ENCODE results near the gene SMIM22. TPM values are rescaled to one million over a fixed set of nuclear protein-coding genes. Genes with fewer than 3 reads are reported as not detected.

Gene SMIM22
- total and polyA plus RNA-seq, 2 donors = 3.9 to 16.2 TPM

DNA sequence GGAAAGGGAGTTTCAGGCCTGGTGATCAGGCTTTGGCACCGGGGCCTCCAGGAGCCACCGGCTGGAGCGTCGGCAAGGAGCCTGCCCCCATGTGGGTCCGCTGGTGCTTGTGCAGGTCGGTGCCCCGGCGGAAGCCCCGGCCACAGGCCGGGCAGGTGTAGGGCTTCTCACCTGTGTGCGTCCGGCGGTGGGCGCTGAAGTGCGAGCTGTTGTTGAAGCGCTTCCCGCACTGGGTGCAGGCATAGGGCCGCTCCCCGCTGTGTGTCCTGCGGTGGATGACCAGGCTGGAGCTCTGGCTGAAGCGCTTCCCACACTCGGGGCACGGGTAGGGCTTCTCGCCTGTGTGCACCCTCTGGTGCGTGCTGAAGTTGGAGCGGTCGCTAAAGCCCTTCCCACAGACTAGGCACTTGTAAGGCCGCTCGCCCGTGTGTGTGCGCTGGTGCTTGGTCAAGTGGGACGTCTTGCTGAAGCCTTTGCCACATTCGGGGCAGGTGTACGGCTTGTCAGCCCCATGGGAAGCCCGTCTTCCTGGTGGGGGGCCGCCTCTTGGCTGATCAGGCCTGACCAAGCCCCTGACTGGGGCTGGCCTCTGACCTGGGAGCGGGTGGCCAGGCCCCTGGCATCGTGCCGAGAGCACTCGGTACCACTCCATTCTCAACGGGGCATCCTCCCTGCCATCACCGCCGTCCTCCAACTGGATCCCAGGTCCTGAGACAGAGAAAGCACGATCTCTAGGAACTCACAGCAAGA, 42.6 kb upstream of the SMIM22 start:
- 98% methylated on average over 44 of the region's 44 CpGs for WGBS
- Histone ChIP-seq H3K4me3 (ENCODE audit: low read length in 2 of 2) (no peak overlapping the region), H3K4me1 (ENCODE audit: control insufficient read depth in 2 of 2, insufficient read depth in 2 of 2, low read length in 2 of 2) (peaks cover 4 to 17% of the 10 kb centered on the region in 2 donors), H3K9me3 (ENCODE audit: control insufficient read depth in 2 of 2, insufficient read depth in 1 of 2, low read length in 1 of 2) (peaks cover 4 to 8% of the 10 kb centered on the region in 2 donors), H3K36me3 (ENCODE audit: control insufficient read depth in 2 of 2, insufficient read depth in 2 of 2, low read length in 1 of 2) (peaks cover 56 to 59% of the 10 kb centered on the region in 2 donors), H3K27ac (ENCODE audit: low read depth in 1 of 2, low read length in 1 of 2) (no peak overlapping the region), H3K27me3 (ENCODE audit: control insufficient read depth in 2 of 2, insufficient read depth in 1 of 2, low read length in 1 of 2) (no peaks in the 10 kb centered on the region)
- DNase-seq (ENCODE audit: low read depth in 6 of 9, low spot score in 9 of 9) = no peak

- Histone ChIP-seq H3K27ac (ENCODE audit: low read depth in 1 of 2, low read length in 1 of 2) (no peak overlapping the region), H3K4me1 (ENCODE audit: control insufficient read depth in 2 of 2, insufficient read depth in 2 of 2, low read length in 2 of 2) (peaks cover 4 to 10% of the 10 kb centered on the region in 2 donors), H3K4me3 (ENCODE audit: low read length in 2 of 2) (no peak overlapping the region), H3K9me3 (ENCODE audit: control insufficient read depth in 2 of 2, insufficient read depth in 1 of 2, low read length in 1 of 2) (peaks cover 4 to 8% of the 10 kb centered on the region in 2 donors), H3K36me3 (ENCODE audit: control insufficient read depth in 2 of 2, insufficient read depth in 2 of 2, low read length in 1 of 2) (peaks cover 58 to 62% of the 10 kb centered on the region in 2 donors), H3K27me3 (ENCODE audit: control insufficient read depth in 2 of 2, insufficient read depth in 1 of 2, low read length in 1 of 2) (no peaks in the 10 kb centered on the region)
- WGBS = 98% methylated on average over 11 of the region's 11 CpGs
- DNase-seq (ENCODE audit: low read depth in 6 of 9, low spot score in 9 of 9) = no peak
Measured at GRCh38 chr16:4753227-4753626, 41.9 kb upstream of the SMIM22 start.

DNA sequence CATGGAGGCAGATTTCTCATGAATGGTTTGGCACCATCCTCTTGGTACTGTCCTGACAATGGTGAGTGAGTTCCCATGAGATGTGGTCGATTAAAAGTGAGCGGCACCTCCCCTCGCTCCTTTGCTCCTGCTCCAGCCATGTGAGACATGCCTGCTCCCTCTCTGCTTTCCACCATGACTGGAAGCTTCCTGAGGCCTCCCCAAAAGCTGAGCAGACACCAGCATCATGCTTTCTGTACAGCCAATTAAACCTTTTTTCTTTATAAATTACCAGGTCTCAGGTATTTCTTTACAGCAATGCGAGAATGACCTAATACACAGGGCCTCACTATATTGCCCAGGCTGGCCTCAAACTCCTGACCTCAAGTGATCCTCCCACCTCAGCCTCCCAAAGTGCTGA, 40.3 kb upstream of the SMIM22 start:
- Histone ChIP-seq H3K4me1 (ENCODE audit: control insufficient read depth in 2 of 2, insufficient read depth in 2 of 2, low read length in 2 of 2) (no peaks in the 10 kb centered on the region), H3K36me3 (ENCODE audit: control insufficient read depth in 2 of 2, insufficient read depth in 2 of 2, low read length in 1 of 2) (peaks cover 71 to 74% of the 10 kb centered on the region in 2 donors), H3K27ac (ENCODE audit: low read depth in 1 of 2, low read length in 1 of 2) (no peak overlapping the region), H3K9me3 (ENCODE audit: control insufficient read depth in 2 of 2, insufficient read depth in 1 of 2, low read length in 1 of 2) (peaks cover 4 to 8% of the 10 kb centered on the region in 2 donors), H3K27me3 (ENCODE audit: control insufficient read depth in 2 of 2, insufficient read depth in 1 of 2, low read length in 1 of 2) (no peaks in the 10 kb centered on the region), H3K4me3 (ENCODE audit: low read length in 2 of 2) (no peak overlapping the region)
- DNase-seq (ENCODE audit: low read depth in 6 of 9, low spot score in 9 of 9) = no peak
- WGBS = 98% methylated on average over 4 of the region's 4 CpGs

- Histone ChIP-seq H3K36me3 (ENCODE audit: control insufficient read depth in 2 of 2, insufficient read depth in 2 of 2, low read length in 1 of 2) (peaks cover 74 to 82% of the 10 kb centered on the region in 2 donors), H3K27ac (ENCODE audit: low read depth in 1 of 2, low read length in 1 of 2) (no peak overlapping the region), H3K4me3 (ENCODE audit: low read length in 2 of 2) (no peak overlapping the region), H3K27me3 (ENCODE audit: control insufficient read depth in 2 of 2, insufficient read depth in 1 of 2, low read length in 1 of 2) (no peaks in the 10 kb centered on the region), H3K4me1 (ENCODE audit: control insufficient read depth in 2 of 2, insufficient read depth in 2 of 2, low read length in 2 of 2) (no peaks in the 10 kb centered on the region), H3K9me3 (ENCODE audit: control insufficient read depth in 2 of 2, insufficient read depth in 1 of 2, low read length in 1 of 2) (peaks cover 4 to 8% of the 10 kb centered on the region in 2 donors)
- DNase-seq (ENCODE audit: low read depth in 6 of 9, low spot score in 9 of 9) = no peak
- 98% methylated on average over 6 of the region's 6 CpGs for WGBS
Measured at GRCh38 chr16:4755687-4756086, 39.5 kb upstream of the SMIM22 start.

GRCh38 chr16:4760221-4760910, 34.8 kb upstream of the SMIM22 start:
- no peak overlapping the region for H3K4me3 ChIP-seq (ENCODE audit: low read length in 2 of 2)
- H3K36me3 ChIP-seq (ENCODE audit: control insufficient read depth in 2 of 2, insufficient read depth in 2 of 2, low read length in 1 of 2) = peaks cover 72 to 73% of the 10 kb centered on the region in 2 donors
- H3K27ac ChIP-seq (ENCODE audit: low read depth in 1 of 2, low read length in 1 of 2) = no peak overlapping the region
- no peaks in the 10 kb centered on the region for H3K27me3 ChIP-seq (ENCODE audit: control insufficient read depth in 2 of 2, insufficient read depth in 1 of 2, low read length in 1 of 2)
- peaks cover 1 to 2% of the 10 kb centered on the region in 2 donors for H3K9me3 ChIP-seq (ENCODE audit: control insufficient read depth in 2 of 2, insufficient read depth in 1 of 2, low read length in 1 of 2)
- no peak for DNase-seq (ENCODE audit: low read depth in 6 of 9, low spot score in 9 of 9)
- WGBS = 98% methylated on average over 23 of the region's 23 CpGs
- H3K4me1 ChIP-seq (ENCODE audit: control insufficient read depth in 2 of 2, insufficient read depth in 2 of 2, low read length in 2 of 2) = peaks cover 1 to 3% of the 10 kb centered on the region in 2 donors

DNA sequence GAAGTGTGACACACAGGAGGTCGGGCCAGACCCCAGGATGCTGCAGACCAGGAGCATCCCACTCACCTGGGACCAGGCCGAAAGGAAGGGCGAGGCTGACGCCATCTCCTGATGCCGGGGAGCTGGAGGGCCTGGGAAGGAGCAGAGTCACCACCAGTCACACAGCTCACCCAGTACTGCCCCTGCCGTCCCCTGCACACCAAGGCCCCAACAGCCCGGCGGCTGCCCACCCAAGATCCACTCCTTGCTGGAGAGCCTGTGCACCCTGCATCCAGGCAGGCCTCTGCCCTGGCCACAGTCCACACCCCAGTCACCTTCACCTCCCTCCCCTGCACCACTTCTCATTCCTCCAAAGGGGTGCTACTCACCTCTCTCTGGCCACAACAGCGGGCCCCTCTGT, 33.0 kb upstream of the SMIM22 start:
- 96% methylated on average over 9 of the region's 9 CpGs for WGBS
- no peak for DNase-seq (ENCODE audit: low read depth in 6 of 9, low spot score in 9 of 9)
- Histone ChIP-seq H3K4me1 (ENCODE audit: control insufficient read depth in 2 of 2, insufficient read depth in 2 of 2, low read length in 2 of 2) (peaks cover 9 to 15% of the 10 kb centered on the region in 2 donors), H3K36me3 (ENCODE audit: control insufficient read depth in 2 of 2, insufficient read depth in 2 of 2, low read length in 1 of 2) (peaks cover 63 to 64% of the 10 kb centered on the region in 2 donors), H3K27me3 (ENCODE audit: control insufficient read depth in 2 of 2, insufficient read depth in 1 of 2, low read length in 1 of 2) (no peaks in the 10 kb centered on the region), H3K4me3 (ENCODE audit: low read length in 2 of 2) (no peak overlapping the region), H3K27ac (ENCODE audit: low read depth in 1 of 2, low read length in 1 of 2) (no peak overlapping the region), H3K9me3 (ENCODE audit: control insufficient read depth in 2 of 2, insufficient read depth in 1 of 2, low read length in 1 of 2) (no peaks in the 10 kb centered on the region)

- no peak for DNase-seq (ENCODE audit: low read depth in 6 of 9, low spot score in 9 of 9)
- Histone ChIP-seq H3K36me3 (ENCODE audit: control insufficient read depth in 2 of 2, insufficient read depth in 2 of 2, low read length in 1 of 2) (peaks cover 55% of the 10 kb centered on the region in 2 donors), H3K4me1 (ENCODE audit: control insufficient read depth in 2 of 2, insufficient read depth in 2 of 2, low read length in 2 of 2) (peaks cover 17 to 29% of the 10 kb centered on the region in 2 donors), H3K4me3 (ENCODE audit: low read length in 2 of 2) (no peak overlapping the region), H3K9me3 (ENCODE audit: control insufficient read depth in 2 of 2, insufficient read depth in 1 of 2, low read length in 1 of 2) (no peaks in the 10 kb centered on the region), H3K27me3 (ENCODE audit: control insufficient read depth in 2 of 2, insufficient read depth in 1 of 2, low read length in 1 of 2) (no peaks in the 10 kb centered on the region), H3K27ac (ENCODE audit: low read depth in 1 of 2, low read length in 1 of 2) (no peak overlapping the region)
- 98% methylated on average over 7 of the region's 7 CpGs for WGBS
Measured at GRCh38 chr16:4763791-4764190, 31.4 kb upstream of the SMIM22 start.

DNA sequence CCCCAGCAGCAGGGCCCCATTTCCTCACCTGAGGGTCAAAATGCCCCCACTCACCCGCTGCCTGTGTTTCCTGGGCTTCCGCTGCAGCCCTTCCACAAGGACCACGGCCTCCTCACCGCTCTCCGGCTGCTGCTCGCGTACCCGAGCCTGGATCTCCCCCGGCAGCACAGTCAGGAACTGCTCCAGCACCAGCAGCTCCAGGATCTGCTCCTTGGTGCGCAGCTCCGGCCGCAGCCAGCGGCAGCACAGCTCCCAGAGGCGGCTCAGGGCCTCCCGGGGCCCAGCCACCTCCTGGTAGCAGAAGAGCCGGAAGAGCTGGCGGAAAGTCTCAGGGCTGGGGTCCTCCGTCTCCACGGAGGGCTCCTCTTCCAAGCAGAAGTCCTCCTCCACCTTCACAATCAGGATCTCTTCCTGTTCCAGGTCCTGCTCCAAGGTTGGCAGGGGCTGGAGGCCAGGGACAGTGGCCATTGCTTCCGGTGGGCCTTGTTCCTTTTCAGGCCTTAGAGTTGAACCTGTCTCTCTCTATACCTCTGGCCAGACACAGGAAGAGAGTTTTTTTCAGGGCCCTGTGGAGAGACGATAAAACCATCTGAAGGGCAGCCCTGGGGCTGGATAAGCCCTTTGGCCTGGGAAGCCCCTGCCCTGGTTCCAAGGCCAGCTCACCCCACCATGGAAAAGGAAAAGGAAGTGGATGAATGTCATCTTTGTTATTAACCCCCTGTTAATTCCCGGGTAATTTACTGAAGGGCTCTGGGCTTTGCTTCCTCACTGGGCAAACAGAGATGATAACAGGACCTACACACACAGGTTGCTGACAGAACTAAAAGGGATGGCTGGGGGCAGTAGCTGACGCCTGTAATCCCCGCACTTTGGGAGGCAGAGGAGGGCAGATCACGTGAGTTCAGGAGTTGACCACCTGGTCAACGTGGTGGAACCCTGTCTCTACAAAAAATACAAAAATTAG, 29.4 kb upstream of the SMIM22 start:
- Histone ChIP-seq H3K4me3 (ENCODE audit: low read length in 2 of 2) (peak overlapping the region; percentile 87 to 98), H3K9me3 (ENCODE audit: control insufficient read depth in 2 of 2, insufficient read depth in 1 of 2, low read length in 1 of 2) (no peaks in the 10 kb centered on the region), H3K4me1 (ENCODE audit: control insufficient read depth in 2 of 2, insufficient read depth in 2 of 2, low read length in 2 of 2) (peaks cover 17 to 33% of the 10 kb centered on the region in 2 donors), H3K27ac (ENCODE audit: low read depth in 1 of 2, low read length in 1 of 2) (no peak overlapping the region), H3K27me3 (ENCODE audit: control insufficient read depth in 2 of 2, insufficient read depth in 1 of 2, low read length in 1 of 2) (no peaks in the 10 kb centered on the region), H3K36me3 (ENCODE audit: control insufficient read depth in 2 of 2, insufficient read depth in 2 of 2, low read length in 1 of 2) (peaks cover 36% of the 10 kb centered on the region in 2 donors)
- DNase-seq (ENCODE audit: low read depth in 6 of 9, low spot score in 9 of 9) = no peak
- WGBS = 85% methylated on average over 26 of the region's 26 CpGs
